GM11168 (cell line): Measurements from ENCODE around the gene MID1IP1.

Source experiments
- in situ Hi-C: fragments of 300-500 bp; cut with MboI; formaldehyde crosslinking; loops from one replicate; pipeline ENCODE4 v1.12.0; 2022; ENCODE audit warnings: low sequenced_read_pairs; ENCODE audit not compliant: unreplicated experiment

Gene MID1IP1

GRCh38 chrX:38800981-38801845 is at the start of gene MID1IP1:
Gene MID1IP1, plus strand, starts transcription at chrX:38801459. Its CDS starts 3,488 bp downstream, at chrX:38804947.
- in situ Hi-C loops = no loop called here

GRCh38 chrX:38754102-38754790 is 47.0 kb upstream of the MID1IP1 start:
- in situ Hi-C loops = loop anchor here (10.0 to 25.0 kb wide), 3 partner anchors 233 to 483 kb away; no protein-coding TSS in a partner anchor

DNA sequence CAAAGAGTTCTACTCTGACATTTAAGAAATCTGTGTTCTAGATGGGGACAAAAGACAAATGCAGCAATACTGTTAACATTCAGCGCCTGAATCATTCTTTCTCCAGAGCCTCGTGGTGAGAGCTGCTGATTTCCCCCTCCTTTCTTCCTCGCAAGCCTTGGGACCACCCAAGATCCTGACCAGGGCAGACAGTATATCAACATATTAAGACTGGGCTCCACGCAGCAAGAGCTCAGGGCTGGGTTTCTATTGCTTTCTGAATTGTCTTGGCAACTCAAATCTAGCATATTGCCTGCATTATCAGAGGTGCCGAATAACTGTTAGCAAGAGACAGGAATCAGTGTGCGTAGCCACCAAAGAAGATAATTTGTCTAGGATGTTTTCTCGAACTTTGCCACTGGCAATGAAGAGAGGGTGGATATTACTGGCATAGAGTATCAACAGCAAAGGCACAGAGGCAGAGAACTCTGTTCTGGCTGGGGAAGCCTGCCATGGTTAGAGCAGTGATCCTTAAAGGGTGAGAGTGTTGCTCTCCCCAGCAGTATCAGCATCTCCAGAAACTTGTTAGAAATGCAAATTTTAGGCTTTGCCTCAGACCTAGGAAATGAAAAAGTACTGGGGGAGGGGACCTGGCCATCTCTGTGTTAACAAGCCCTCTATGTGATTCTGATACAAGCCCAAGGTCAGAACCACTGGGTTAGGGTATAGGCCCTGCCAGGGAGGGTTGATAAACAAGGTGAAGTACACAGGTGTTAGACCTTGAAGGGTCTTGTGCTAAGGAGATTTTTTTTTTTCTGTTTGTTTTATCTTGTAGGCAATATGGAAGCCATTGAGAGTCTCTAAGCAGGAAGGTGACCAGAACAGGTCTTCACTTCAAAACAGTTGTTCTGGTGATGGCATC is 46.2 kb upstream of the MID1IP1 start:
- in situ Hi-C loops = loop anchor here (10.0 to 25.0 kb wide), 3 partner anchors 232 to 482 kb away; no protein-coding TSS in a partner anchor

GRCh38 chrX:38760883-38761282 is 40.4 kb upstream of the MID1IP1 start:
- in situ Hi-C loops = loop anchor here (25.0 kb wide), 2 partner anchors 226 to 476 kb away; no protein-coding TSS in a partner anchor

DNA sequence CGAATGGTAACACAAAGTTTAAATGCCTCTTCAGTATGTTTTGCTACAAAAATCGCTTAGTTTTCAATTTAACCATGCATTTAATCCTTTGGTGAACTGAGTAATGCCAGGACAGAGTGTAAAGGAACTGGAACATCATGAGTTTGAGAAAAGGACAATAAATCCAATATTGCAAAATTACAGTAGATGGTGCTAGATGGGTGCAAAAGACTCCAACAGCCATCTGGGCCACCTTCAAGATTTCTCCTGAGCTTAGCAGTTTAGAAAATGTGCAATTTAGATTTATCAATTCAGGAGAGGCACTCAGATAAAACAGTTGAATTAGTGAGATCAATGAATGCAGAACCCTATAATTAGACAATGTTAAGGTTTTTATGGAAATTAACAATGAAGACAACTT is 33.2 kb upstream of the MID1IP1 start:
- in situ Hi-C loops = loop anchor here (25.0 kb wide), 2 partner anchors 219 to 469 kb away; no protein-coding TSS in a partner anchor

GRCh38 chrX:38770152-38770551 is 31.1 kb upstream of the MID1IP1 start:
- in situ Hi-C loops = loop anchor here (25.0 kb wide), 2 partner anchors 217 to 467 kb away; no protein-coding TSS in a partner anchor

- in situ Hi-C loops = loop anchor here (25.0 kb wide), 2 partner anchors 213 to 463 kb away; no protein-coding TSS in a partner anchor
Measured at GRCh38 chrX:38774249-38774648, 27.0 kb upstream of the MID1IP1 start.

DNA sequence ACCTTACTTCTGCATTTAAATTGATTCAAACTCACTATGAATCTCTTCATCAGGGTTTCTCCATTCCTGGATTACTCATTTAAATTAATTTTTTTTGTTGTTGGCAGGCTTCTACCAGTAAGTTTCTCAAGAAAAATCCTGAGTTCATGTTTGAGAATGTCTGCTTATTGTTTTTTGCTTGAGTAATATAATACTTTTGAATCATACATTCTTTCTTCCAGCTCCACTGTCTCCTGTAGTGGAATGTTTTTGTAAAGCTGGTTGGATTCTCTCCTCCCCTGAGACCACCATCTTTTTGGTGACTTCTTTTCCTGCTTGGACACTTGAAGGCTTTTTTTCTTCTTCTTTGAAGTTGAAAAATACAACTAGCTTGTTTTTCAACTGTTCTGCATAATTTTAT is 4.3 kb upstream of the MID1IP1 start:
- in situ Hi-C loops = no loop called here

DNA sequence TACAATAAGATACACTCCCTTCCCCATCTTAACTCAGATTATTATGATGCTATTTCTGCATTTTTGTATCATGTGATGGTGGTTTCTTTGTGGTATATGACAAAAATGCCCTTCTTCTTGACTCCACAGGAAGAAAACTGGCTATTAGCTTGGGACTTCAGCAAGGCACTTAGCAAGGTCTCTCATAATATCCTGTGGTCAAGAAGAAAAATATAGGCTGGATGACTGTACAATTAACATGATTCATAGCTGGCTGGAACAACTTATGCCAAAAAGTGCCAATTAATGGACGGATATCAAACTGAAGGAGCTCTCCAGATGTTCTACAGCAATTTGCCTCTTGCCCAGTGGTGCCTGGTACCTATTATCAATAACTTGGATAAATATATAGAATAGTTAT is 2.3 kb upstream of the MID1IP1 start:
- in situ Hi-C loops = no loop called here

- in situ Hi-C loops = no loop called here
Measured at GRCh38 chrX:38799995-38800580, 1.2 kb upstream of the MID1IP1 start.

DNA sequence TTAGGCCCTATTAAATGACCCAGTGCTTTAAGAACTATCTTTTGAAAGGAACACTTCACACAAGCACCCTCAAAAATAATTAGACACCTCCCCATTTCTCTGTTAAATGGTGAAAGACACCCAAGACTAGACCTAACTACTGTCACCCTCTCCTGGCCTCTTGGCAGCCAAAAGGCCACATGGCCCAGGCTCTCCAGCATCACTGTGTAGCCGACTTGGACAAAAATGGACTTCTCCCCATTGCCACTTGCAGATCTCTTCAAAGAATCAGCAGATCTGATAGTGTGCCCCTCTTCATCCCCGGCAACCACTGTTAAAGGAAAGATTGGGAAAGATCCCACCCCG is 2.0 kb downstream of the MID1IP1 start:
- in situ Hi-C loops = no loop called here

- in situ Hi-C loops = no loop called here
Measured at GRCh38 chrX:38803588-38804431, 2.6 kb downstream of the MID1IP1 start.

DNA sequence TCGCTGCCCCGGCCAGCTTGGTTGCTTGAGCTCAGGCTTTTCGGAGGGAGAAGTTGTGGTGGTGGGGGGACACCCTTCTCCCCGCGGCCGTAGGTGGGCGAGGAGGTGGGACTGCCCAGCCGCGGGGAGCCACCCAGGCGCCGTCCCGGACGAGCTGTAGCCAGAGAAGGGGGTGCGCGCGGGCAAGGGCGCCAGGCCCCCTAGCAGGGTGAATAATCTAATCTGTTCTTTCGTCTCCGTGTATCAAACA is 3.1 kb downstream of the MID1IP1 start:
- in situ Hi-C loops = no loop called here

- in situ Hi-C loops = no loop called here
Measured at GRCh38 chrX:38804682-38805431, 3.6 kb downstream of the MID1IP1 start.

GRCh38 chrX:38805432-38806389 is 4.5 kb downstream of the MID1IP1 start:
- in situ Hi-C loops = no loop called here

GRCh38 chrX:38806875-38807621 is 5.8 kb downstream of the MID1IP1 start:
- in situ Hi-C loops = no loop called here

GRCh38 chrX:38807873-38808272 is 6.6 kb downstream of the MID1IP1 start:
- in situ Hi-C loops = no loop called here
